Activated CD8-positive, alpha-beta T cell treated with anti-CD3 and anti-CD28 coated beads, Interleukin-2, amount 10 ng/mL, durations not matched to agents 7 days and 5 days (primary cell): ENCODE data around the gene ATG4C. TPM values are rescaled to one million over a fixed set of nuclear protein-coding genes. Genes with fewer than 3 reads are reported as not detected.
"Not testable (repeated sequence)": the region's sequence is repeated elsewhere in the genome, so short reads cannot be mapped to it uniquely, and the experiment has no call there.

Source experiments
- ATAC-seq: fragments of 150-1000 bp; cut with Tn5 transposase; one replicate; pipeline ENCODE4 v1.10.0; 2021; ENCODE audit warnings: moderate library complexity
- CTCF ChIA-PET: fragments of 350-600 bp; sonication (Branson Sonifier 250); formaldehyde crosslinking; loops from one replicate; lab custom pipeline; 2021; ENCODE audit warnings: antibody characterized with exemption; lab: Charles Lee
- POLR2A ChIA-PET: fragments of 350-600 bp; sonication (Branson Sonifier 250); formaldehyde crosslinking; loops from one replicate; lab custom pipeline; 2021; ENCODE audit warnings: antibody characterized with exemption; lab: Charles Lee
- DNase-seq: peaks from one replicate; pipeline ENCODE4 v3.0.0-alpha.2; 2020
- H3K27ac Mint-ChIP-seq: one replicate; pipeline ENCODE4 v1.8.0; 2021; ENCODE audit warnings: mild to moderate bottlenecking, mixed read lengths
- H3K27me3 Mint-ChIP-seq: one replicate; pipeline ENCODE4 v1.8.0; 2021; ENCODE audit warnings: low read depth, mixed read lengths
- H3K36me3 Mint-ChIP-seq: one replicate; pipeline ENCODE4 v1.8.0; 2021; ENCODE audit warnings: low read depth, mixed read lengths
- H3K4me1 Mint-ChIP-seq: one replicate; pipeline ENCODE4 v1.8.0; 2021; ENCODE audit warnings: low read depth, mixed read lengths
- H3K4me3 Mint-ChIP-seq: one replicate; pipeline ENCODE4 v1.8.0; 2021; ENCODE audit warnings: mild to moderate bottlenecking, mixed read lengths
- H3K9me3 Mint-ChIP-seq: one replicate; pipeline ENCODE4 v1.8.0; 2022; ENCODE audit warnings: mixed read lengths; ENCODE audit not compliant: insufficient read depth
- total RNA-seq, 2 experiments: library from RNA; stranded (reverse); gene quantifications; one replicate each; pipeline ENCODE4 v1.2.3, GENCODE V29; 2021

Gene ATG4C
- total RNA-seq, 2 experiments from 2014 or later = 8.6 to 10.0 TPM

DNA sequence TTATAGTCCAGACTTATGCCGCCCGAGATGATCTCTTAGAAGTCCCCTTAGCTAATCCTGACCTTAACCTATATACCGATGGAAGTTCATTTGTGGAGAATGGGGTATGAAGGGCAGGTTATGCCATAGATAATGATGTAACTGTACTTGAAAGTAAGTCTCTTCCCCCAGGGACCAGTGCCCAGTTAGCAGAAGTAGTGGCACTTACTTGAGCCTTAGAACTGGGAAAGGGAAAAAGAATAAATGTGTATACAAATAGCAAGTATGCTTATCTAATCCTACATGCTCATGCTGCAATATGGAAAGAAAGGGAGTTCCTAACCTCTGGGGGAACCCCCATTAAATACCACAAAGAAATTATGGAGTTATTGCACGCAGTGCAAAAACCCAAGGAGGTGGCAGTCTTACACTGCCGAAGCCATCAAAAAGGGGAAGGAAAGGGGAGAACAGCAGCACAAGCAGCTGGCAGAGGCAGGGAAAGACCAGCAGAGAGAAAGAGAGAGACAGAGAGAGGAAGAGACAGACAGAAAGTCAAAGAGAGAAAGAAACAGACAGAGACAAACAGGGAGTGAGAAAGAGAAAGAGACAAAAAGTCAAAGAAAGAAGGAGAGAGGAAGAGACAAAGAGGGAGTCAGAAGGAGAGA, 24.6 kb upstream of the ATG4C start:
- H3K36me3 Mint-ChIP-seq, H3K27ac Mint-ChIP-seq, H3K4me3 Mint-ChIP-seq, ATAC-seq, DNase-seq, H3K27me3 Mint-ChIP-seq, POLR2A ChIA-PET, H3K9me3 Mint-ChIP-seq, H3K4me1 Mint-ChIP-seq: not testable (repeated sequence)
- CTCF ChIA-PET = interaction anchor here (1.0 kb wide), 1 partner anchor 13 kb away, joined by 3 read pairs; no protein-coding TSS in a partner anchor

GRCh38 chr1:62760021-62760782, 23.7 kb upstream of the ATG4C start:
- DNase-seq, H3K9me3 Mint-ChIP-seq, H3K27me3 Mint-ChIP-seq, ATAC-seq, H3K36me3 Mint-ChIP-seq, POLR2A ChIA-PET, H3K4me1 Mint-ChIP-seq, H3K27ac Mint-ChIP-seq, H3K4me3 Mint-ChIP-seq, CTCF ChIA-PET: not testable (repeated sequence)

- DNase-seq, H3K27ac Mint-ChIP-seq, POLR2A ChIA-PET, H3K4me1 Mint-ChIP-seq, H3K36me3 Mint-ChIP-seq, ATAC-seq, H3K4me3 Mint-ChIP-seq, CTCF ChIA-PET, H3K9me3 Mint-ChIP-seq: not testable (repeated sequence)
- H3K27me3 Mint-ChIP-seq = peaks cover 14% of the 10 kb centered on the region
These were observed 22.6 kb upstream of the ATG4C start for GRCh38 chr1:62761223-62761870.

DNA sequence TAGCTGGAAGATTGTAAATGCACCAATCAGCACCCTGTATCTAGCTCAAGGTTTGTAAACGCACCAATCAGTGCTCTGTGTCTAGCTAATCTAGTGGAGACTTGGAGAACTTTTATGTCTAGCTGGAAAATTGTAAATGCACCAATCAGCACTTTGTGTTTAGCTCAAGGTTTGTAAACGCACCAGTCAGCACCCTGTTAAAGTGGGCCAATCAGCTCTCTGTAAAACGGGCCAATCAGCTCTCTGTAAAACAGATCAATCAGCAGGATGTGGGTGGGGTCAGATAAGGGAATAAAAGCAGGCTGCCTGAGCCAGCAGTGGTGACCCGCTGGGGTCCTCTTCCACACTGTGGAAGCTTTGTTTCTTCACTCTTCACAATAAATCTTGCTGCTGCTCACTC, 21.9 kb upstream of the ATG4C start:
- H3K27ac Mint-ChIP-seq, H3K4me1 Mint-ChIP-seq, POLR2A ChIA-PET, H3K9me3 Mint-ChIP-seq, H3K4me3 Mint-ChIP-seq, CTCF ChIA-PET, H3K36me3 Mint-ChIP-seq, DNase-seq, ATAC-seq: not testable (repeated sequence)
- H3K27me3 Mint-ChIP-seq = peaks cover 15% of the 10 kb centered on the region

DNA sequence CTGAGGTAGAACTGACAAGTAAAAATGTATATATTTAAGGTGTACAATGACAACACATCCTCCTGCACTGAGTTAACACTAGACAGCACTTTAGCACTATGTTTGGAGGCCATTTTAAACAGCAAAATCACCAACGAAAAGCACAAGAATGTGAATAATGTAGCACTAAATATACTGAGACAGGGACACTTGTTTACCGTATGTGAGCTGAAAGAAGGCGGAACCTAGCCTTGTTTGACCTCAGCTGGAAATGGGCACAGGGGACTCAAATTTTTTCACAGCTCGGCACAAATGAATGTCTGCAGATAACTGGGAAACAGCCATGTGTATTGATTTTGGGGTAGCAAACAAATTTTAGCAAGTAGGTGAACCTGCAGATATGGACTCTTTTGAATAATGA, 18.0 kb upstream of the ATG4C start:
- DNase-seq (no peak), ATAC-seq (no peak)
- no peak overlapping the region for H3K27ac Mint-ChIP-seq
- H3K4me1 Mint-ChIP-seq = no peaks in the 10 kb centered on the region
- ChIA-PET POLR2A (no interaction called here), CTCF (no interaction called here)
- H3K27me3 Mint-ChIP-seq = peaks cover 17% of the 10 kb centered on the region
- no peak overlapping the region for H3K4me3 Mint-ChIP-seq
- H3K9me3 Mint-ChIP-seq = no peaks in the 10 kb centered on the region
- no peaks in the 10 kb centered on the region for H3K36me3 Mint-ChIP-seq

- ATAC-seq, DNase-seq, POLR2A ChIA-PET, CTCF ChIA-PET, H3K36me3 Mint-ChIP-seq, H3K9me3 Mint-ChIP-seq, H3K4me3 Mint-ChIP-seq, H3K4me1 Mint-ChIP-seq, H3K27ac Mint-ChIP-seq: not testable (repeated sequence)
- H3K27me3 Mint-ChIP-seq = peaks cover 16% of the 10 kb centered on the region
These were observed 15.4 kb upstream of the ATG4C start for GRCh38 chr1:62768551-62768950.

- CTCF ChIA-PET = no interaction called here
- DNase-seq (no peak), ATAC-seq (no peak)
- H3K27ac Mint-ChIP-seq = no peak overlapping the region
- H3K4me3 Mint-ChIP-seq = no peak overlapping the region
- no peaks in the 10 kb centered on the region for H3K4me1 Mint-ChIP-seq
- H3K27me3 Mint-ChIP-seq = peaks cover 16% of the 10 kb centered on the region
- POLR2A ChIA-PET = no interaction called here
- H3K36me3 Mint-ChIP-seq = no peaks in the 10 kb centered on the region
- H3K9me3 Mint-ChIP-seq = no peaks in the 10 kb centered on the region
These were observed 11.2 kb upstream of the ATG4C start for GRCh38 chr1:62772607-62773295.

DNA sequence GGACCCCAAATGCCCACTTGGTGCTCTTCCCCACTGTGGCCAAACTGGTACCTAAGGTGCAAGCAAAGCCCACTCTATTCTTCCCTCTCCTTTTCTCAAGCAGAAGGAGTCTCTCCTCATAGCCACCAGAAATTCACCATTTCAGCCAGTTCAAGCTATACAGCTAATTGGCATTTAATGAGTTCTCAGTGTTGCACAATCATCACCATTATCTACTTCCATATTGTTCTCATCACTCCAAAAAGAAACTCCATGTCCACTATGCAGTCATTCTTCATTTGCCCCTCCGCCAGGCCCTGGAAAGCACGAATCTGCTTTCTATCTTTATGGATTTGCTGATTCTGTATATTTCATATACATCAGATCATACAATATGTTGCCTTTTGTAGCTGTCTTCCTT, 9.9 kb upstream of the ATG4C start:
- POLR2A ChIA-PET = no interaction called here
- CTCF ChIA-PET = no interaction called here

DNA sequence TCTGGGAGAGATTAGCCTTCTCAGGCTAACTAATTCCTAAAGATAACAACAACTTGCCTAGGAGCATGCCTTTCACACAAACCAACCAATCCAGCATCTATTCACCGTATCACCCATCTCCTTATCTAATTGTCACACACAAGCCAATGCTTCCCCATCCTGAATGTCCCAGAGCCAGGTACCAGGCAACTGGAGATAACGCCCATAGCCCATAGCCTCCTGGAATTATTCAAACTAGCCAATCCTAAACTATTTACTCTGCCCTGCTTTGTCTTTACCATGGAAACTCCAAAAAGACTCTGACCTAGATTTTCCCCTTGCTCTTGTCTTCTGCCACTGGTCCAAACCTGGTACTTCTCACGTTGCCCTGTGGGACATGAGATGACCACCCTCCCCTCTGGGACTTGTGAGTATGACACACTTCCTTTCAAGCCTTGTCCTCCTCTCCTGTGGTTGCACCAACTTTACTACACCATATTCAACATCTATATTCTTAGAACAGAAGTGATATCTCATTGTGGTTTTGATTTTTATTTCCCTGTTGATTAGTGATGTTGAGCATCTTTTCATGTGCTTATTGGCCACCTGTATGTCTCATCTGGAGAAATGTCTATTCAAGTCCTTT, 8.8 kb upstream of the ATG4C start:
- Mint-ChIP-seq H3K4me1 (no peaks in the 10 kb centered on the region), H3K9me3 (no peaks in the 10 kb centered on the region), H3K36me3 (no peaks in the 10 kb centered on the region), H3K4me3 (no peak overlapping the region), H3K27ac (no peak overlapping the region), H3K27me3 (peaks cover 27% of the 10 kb centered on the region)
- POLR2A ChIA-PET = no interaction called here
- no peak for ATAC-seq
- no peak for DNase-seq
- CTCF ChIA-PET = no interaction called here

More for the DNA sequence above, 9.9 kb upstream of the ATG4C start:
- Mint-ChIP-seq H3K27ac (no peak overlapping the region), H3K4me3 (no peak overlapping the region), H3K27me3 (peaks cover 21% of the 10 kb centered on the region), H3K36me3 (no peaks in the 10 kb centered on the region), H3K4me1 (no peaks in the 10 kb centered on the region), H3K9me3 (no peaks in the 10 kb centered on the region)
- DNase-seq (no peak), ATAC-seq (no peak)

GRCh38 chr1:62778208-62778607, 5.7 kb upstream of the ATG4C start:
- ATAC-seq (no peak), DNase-seq (no peak)
- CTCF ChIA-PET = no interaction called here
- Mint-ChIP-seq H3K27me3 (peaks cover 25% of the 10 kb centered on the region), H3K36me3 (no peaks in the 10 kb centered on the region), H3K4me1 (no peaks in the 10 kb centered on the region), H3K9me3 (no peaks in the 10 kb centered on the region), H3K4me3 (no peak overlapping the region), H3K27ac (no peak overlapping the region)
- POLR2A ChIA-PET = no interaction called here

- H3K36me3 Mint-ChIP-seq = no peaks in the 10 kb centered on the region
- no peak overlapping the region for H3K27ac Mint-ChIP-seq
- H3K27me3 Mint-ChIP-seq = peaks cover 21% of the 10 kb centered on the region
- CTCF ChIA-PET = interaction anchor here (1.0 to 1.2 kb wide), 2 partner anchors 35 to 346 kb away, joined by 3 read pairs; no protein-coding TSS in a partner anchor
- DNase-seq (no peak), ATAC-seq (no peak)
- peaks cover 5% of the 10 kb centered on the region for H3K4me1 Mint-ChIP-seq
- H3K4me3 Mint-ChIP-seq = no peak overlapping the region
- no peaks in the 10 kb centered on the region for H3K9me3 Mint-ChIP-seq
- POLR2A ChIA-PET = no interaction called here
These were observed 1.9 kb upstream of the ATG4C start for GRCh38 chr1:62781841-62782543.
